SH-SY5Y (cell line): ENCODE data around the gene BIRC2.

ENCODE experiments used
- GATA2 ChIP-seq: IDR thresholded peaks from 2 replicates; pipeline ENCODE4 v1.6.1; 2011; ENCODE audit warnings: mild to moderate bottlenecking, low read depth, low read length
- GATA3 ChIP-seq: IDR thresholded peaks from 2 replicates; pipeline ENCODE4 v1.6.1; 2011; ENCODE audit warnings: low read depth, mild to moderate bottlenecking, low read length, moderate library complexity

GRCh38 chr11:102427068-102427467 is 80.1 kb downstream of the BIRC2 start:
- TF ChIP-seq GATA2 (no peak), GATA3 (no peak)
